Measurements from ENCODE around the gene GEN1.

Gene GEN1

GRCh38 chr2:17757321-17757720, 3.4 kb downstream of the GEN1 start:
- no peak for TF ChIP-seq EZH2phosphoT487 (IDR thresholded peaks at IDR 0.05; ENCODE audit: low read length)
- no peak for TF ChIP-seq CTCF (IDR thresholded peaks at IDR 0.05; ENCODE audit: low read length)
- no peak for TF ChIP-seq EZH2 (optimal IDR thresholded peaks at IDR 0.05; ENCODE audit: low read depth, low read length)
- Histone ChIP-seq H2AFZ (ENCODE audit: low read length) (no peak overlapping the region), H3K79me2 (ENCODE audit: low read length) (peaks cover 70% of the 10 kb centered on the region), H3K9me2 (replicated peaks; ENCODE audit: insufficient read depth, low read length) (no peaks in the 10 kb centered on the region), H3K36me3 (replicated peaks; ENCODE audit: insufficient read depth, low read length) (0 out of 2 replicates have a peak, but pooled peaks cover 6% of the 10 kb centered on the region), H3K27ac (ENCODE audit: low read length) (no peak overlapping the region), H3F3A (ENCODE audit: insufficient read depth, low read length) (peaks cover 16% of the 10 kb centered on the region), H3K27me3 (replicated peaks; ENCODE audit: insufficient read depth, low read length) (no peaks in the 10 kb centered on the region), H4K20me1 (ENCODE audit: insufficient read depth, low read length) (no peaks in the 10 kb centered on the region), H3K4me2 (ENCODE audit: low read depth, low read length) (no peak overlapping the region), H3K9me3 (replicated peaks; ENCODE audit: insufficient read depth, low read length) (no peaks in the 10 kb centered on the region), H3K9ac (ENCODE audit: low read length) (no peak overlapping the region), H3K4me1 (ENCODE audit: low read length) (peaks cover 13% of the 10 kb centered on the region), H3K4me3 (ENCODE audit: low read length) (no peak overlapping the region)
- DNase-seq: no peak

DNA sequence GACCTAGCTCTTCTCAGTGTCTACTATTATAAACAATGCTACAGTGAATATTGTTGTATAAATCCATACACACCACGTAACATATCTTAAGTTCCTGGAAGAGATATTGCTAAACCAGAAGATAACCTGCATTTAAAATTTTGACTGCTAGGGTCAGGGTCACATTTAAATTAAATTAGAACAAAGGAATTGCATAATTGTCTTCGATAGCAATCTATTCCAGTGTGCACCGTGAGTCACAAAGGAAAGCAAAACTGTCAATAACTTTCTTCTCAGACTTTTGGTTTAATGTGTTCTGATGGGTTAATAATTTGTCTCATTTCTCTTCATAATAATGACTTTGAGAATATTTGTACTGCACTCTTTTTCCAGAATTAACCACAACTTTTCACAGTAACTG, 4.2 kb downstream of the GEN1 start:
- H3K4me3 ChIP-seq (ENCODE audit: low read length): no peak overlapping the region
- peaks cover 9% of the 10 kb centered on the region; the same call in 1 of the 2 replicates for H3F3A ChIP-seq (ENCODE audit: insufficient read depth, low read length)
- no peak for DNase-seq
- no peak overlapping the region for H3K27ac ChIP-seq (ENCODE audit: low read length)
- H3K4me1 ChIP-seq (ENCODE audit: low read length): peaks cover 12% of the 10 kb centered on the region
- H2AFZ ChIP-seq (ENCODE audit: low read length): no peak overlapping the region
- peaks cover 62% of the 10 kb centered on the region for H3K79me2 ChIP-seq (ENCODE audit: low read length)
- no peak overlapping the region for H3K4me2 ChIP-seq (ENCODE audit: low read depth, low read length)
- H3K9ac ChIP-seq (ENCODE audit: low read length): no peak overlapping the region
- H3K9me2 ChIP-seq (replicated peaks; ENCODE audit: insufficient read depth, low read length): no peaks in the 10 kb centered on the region
- no peaks in the 10 kb centered on the region for H3K9me3 ChIP-seq (replicated peaks; ENCODE audit: insufficient read depth, low read length)
- TF ChIP-seq EZH2phosphoT487 (IDR thresholded peaks at IDR 0.05; ENCODE audit: low read length): no peak
- TF ChIP-seq CTCF (IDR thresholded peaks at IDR 0.05; ENCODE audit: low read length): no peak
- TF ChIP-seq EZH2 (optimal IDR thresholded peaks at IDR 0.05; ENCODE audit: low read depth, low read length): no peak
- H4K20me1 ChIP-seq (ENCODE audit: insufficient read depth, low read length): no peaks in the 10 kb centered on the region
- no peaks in the 10 kb centered on the region for H3K27me3 ChIP-seq (replicated peaks; ENCODE audit: insufficient read depth, low read length)
- H3K36me3 ChIP-seq (replicated peaks; ENCODE audit: insufficient read depth, low read length): 0 out of 2 replicates have a peak, but pooled peaks cover 6% of the 10 kb centered on the region

- H4K20me1 ChIP-seq (ENCODE audit: insufficient read depth, low read length): no peaks in the 10 kb centered on the region
Measured at GRCh38 chr2:17759805-17760204, 5.9 kb downstream of the GEN1 start.

More at GRCh38 chr2:17759805-17760204, 5.9 kb downstream of the GEN1 start:
- Histone ChIP-seq H3K79me2 (ENCODE audit: low read length) (peaks cover 51% of the 10 kb centered on the region), H3F3A (ENCODE audit: insufficient read depth, low read length) (no peaks in the 10 kb centered on the region), H3K4me1 (ENCODE audit: low read length) (peaks cover 12% of the 10 kb centered on the region), H3K4me3 (ENCODE audit: low read length) (no peak overlapping the region), H3K4me2 (ENCODE audit: low read depth, low read length) (no peak overlapping the region), H3K9me3 (replicated peaks; ENCODE audit: insufficient read depth, low read length) (no peaks in the 10 kb centered on the region), H3K27me3 (replicated peaks; ENCODE audit: insufficient read depth, low read length) (no peaks in the 10 kb centered on the region), H2AFZ (ENCODE audit: low read length) (no peak overlapping the region), H3K9me2 (replicated peaks; ENCODE audit: insufficient read depth, low read length) (no peaks in the 10 kb centered on the region), H3K9ac (ENCODE audit: low read length) (no peak overlapping the region), H3K36me3 (replicated peaks; ENCODE audit: insufficient read depth, low read length) (peaks cover 11% of the 10 kb centered on the region; the same call in 1 of the 2 replicates), H3K27ac (ENCODE audit: low read length) (no peak overlapping the region)
- TF ChIP-seq CTCF (IDR thresholded peaks at IDR 0.05; ENCODE audit: low read length) (no peak), EZH2 (optimal IDR thresholded peaks at IDR 0.05; ENCODE audit: low read depth, low read length) (no peak), EZH2phosphoT487 (IDR thresholded peaks at IDR 0.05; ENCODE audit: low read length) (no peak)
- no peak for DNase-seq

Data from MM.1S (cell line).